Measurements from ENCODE around the gene HNF4A.
"Not testable (repeated sequence)": the region's sequence is repeated elsewhere in the genome, so short reads cannot be mapped to it uniquely, and the experiment has no call there.

The HNF4A gene

GRCh38 chr20:44460795-44461141 is 105.3 kb downstream of the HNF4A start:
- H3K36me3 Mint-ChIP-seq (ENCODE audit: low read depth) = no peaks in the 10 kb centered on the region
- DNase-seq = no peak
- H3K4me1 Mint-ChIP-seq (ENCODE audit: low read depth) = no peaks in the 10 kb centered on the region
- no peaks in the 10 kb centered on the region for H3K27me3 Mint-ChIP-seq
- H3K9me3 Mint-ChIP-seq = no peaks in the 10 kb centered on the region
- H3K27ac Mint-ChIP-seq = no peak overlapping the region
- H3K4me3 Mint-ChIP-seq = no peak overlapping the region

- no peaks in the 10 kb centered on the region for H3K36me3 Mint-ChIP-seq (ENCODE audit: low read depth)
- no peaks in the 10 kb centered on the region for H3K27me3 Mint-ChIP-seq
- H3K9me3 Mint-ChIP-seq = no peaks in the 10 kb centered on the region
- no peak overlapping the region for H3K27ac Mint-ChIP-seq
- no peak for DNase-seq
- H3K4me1 Mint-ChIP-seq (ENCODE audit: low read depth) = no peaks in the 10 kb centered on the region
- H3K4me3 Mint-ChIP-seq = no peak overlapping the region
Measured at GRCh38 chr20:44461142-44461802, 105.8 kb downstream of the HNF4A start.

- Mint-ChIP-seq H3K36me3 (ENCODE audit: low read depth) (no peaks in the 10 kb centered on the region), H3K4me1 (ENCODE audit: low read depth) (no peaks in the 10 kb centered on the region), H3K27ac (no peak overlapping the region), H3K9me3 (no peaks in the 10 kb centered on the region), H3K27me3 (no peaks in the 10 kb centered on the region), H3K4me3 (no peak overlapping the region)
- no peak for DNase-seq
Measured at GRCh38 chr20:44461803-44462174, 106.3 kb downstream of the HNF4A start.

DNA sequence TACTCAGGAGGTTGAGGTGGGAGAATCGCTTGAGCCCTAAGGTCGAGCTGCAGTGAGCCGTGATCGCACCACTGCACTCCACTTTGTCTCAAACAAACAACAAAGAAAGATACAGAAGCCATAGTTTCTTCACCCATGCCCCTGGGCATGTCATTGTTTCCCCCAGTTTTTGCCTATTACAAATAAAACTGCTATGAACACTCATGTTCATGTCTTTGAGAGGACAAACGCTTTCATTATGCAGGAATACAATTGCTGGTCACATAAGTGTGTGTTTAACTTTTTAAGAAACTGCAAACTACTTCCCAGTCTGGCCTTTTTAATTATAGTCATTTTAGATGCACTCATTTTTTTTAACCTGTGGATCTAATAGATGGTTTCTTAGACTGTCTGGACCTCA is 108.0 kb downstream of the HNF4A start:
- H3K4me1 Mint-ChIP-seq (ENCODE audit: low read depth) = no peaks in the 10 kb centered on the region
- no peak overlapping the region for H3K27ac Mint-ChIP-seq
- H3K9me3 Mint-ChIP-seq = no peaks in the 10 kb centered on the region
- H3K27me3 Mint-ChIP-seq = no peaks in the 10 kb centered on the region
- no peak overlapping the region for H3K4me3 Mint-ChIP-seq
- H3K36me3 Mint-ChIP-seq (ENCODE audit: low read depth) = no peaks in the 10 kb centered on the region
- DNase-seq = no peak

DNA sequence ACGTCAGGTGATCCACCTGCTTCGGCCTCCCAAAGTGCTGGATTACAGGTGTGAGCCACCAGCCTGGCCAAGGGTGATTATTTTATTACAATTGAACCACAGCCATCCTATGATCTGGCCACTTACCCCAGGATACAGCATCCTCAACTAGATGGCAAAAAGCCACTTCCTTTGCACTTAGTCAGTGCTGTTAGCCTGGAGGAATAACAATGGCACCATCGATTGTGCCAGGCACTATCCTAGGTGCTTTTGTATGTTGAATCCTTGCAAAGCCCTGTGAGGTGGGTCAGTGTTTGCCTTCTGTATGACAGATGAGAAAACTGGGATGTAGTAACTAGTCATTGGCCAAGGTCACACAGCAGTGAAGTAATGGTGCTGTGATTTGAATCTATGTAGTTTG is 109.0 kb downstream of the HNF4A start:
- Mint-ChIP-seq H3K27me3 (no peaks in the 10 kb centered on the region), H3K36me3 (ENCODE audit: low read depth) (no peaks in the 10 kb centered on the region), H3K4me3 (no peak overlapping the region), H3K9me3 (no peaks in the 10 kb centered on the region), H3K4me1 (ENCODE audit: low read depth) (no peaks in the 10 kb centered on the region), H3K27ac (no peak overlapping the region)
- DNase-seq = no peak

DNA sequence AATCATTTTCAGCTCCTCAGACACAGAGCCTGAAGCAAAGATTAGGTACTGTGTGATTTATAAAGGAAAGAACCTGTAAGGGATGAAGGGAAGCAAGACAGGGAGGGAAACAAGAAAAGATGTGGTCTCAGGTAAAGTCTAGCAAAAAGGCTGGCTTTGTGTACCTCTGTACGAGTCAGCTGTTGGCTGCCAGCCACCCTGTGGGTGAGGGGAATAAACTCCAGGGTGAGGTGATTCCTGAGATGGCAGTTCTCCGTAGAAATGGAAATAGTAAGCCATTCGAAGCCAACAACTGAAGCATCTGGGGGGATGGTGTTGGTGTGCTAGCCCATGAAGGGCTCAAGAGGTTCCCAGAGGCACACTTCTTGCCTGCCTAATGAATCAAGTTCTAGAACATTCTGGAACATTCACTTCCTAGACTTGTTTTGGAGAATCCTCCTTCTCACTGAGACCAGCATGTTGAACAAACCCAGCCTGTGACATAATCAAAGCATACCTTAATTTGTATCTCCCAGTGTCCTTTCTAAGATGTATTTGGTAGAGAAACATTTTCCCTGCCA is 109.6 kb downstream of the HNF4A start:
- Mint-ChIP-seq H3K27me3 (no peaks in the 10 kb centered on the region), H3K27ac (no peak overlapping the region), H3K9me3 (no peaks in the 10 kb centered on the region), H3K36me3 (ENCODE audit: low read depth) (no peaks in the 10 kb centered on the region), H3K4me3 (no peak overlapping the region), H3K4me1 (ENCODE audit: low read depth) (no peaks in the 10 kb centered on the region)
- no peak for DNase-seq

DNA sequence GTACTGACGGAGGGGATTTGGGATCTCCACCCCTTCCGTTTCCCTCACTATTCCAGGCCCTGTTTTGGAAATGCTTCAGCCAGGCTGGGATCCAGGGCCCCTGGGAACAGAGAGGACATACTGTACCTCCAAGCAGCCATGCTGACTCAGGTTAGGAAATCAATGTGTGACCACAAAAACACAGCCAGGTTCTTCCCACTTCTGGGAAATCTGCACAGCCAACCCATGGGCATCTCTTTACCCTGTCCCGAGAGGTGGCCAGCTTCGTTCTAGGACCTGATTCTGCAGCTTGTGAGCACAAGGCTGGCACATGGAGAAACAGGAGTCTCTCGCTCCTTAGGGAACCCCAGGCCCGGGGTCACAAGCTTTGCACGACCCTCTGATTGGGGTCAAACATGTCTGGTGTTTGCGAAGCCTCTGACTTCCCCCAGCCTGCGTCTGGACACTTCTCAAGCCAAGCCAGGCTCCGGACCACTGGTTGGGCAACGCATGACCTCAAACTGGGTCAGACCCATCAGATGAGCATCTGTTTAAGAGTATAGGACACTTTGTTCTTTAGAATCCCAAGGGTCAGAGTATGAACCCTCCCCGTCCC is 111.9 kb downstream of the HNF4A start:
- no peaks in the 10 kb centered on the region for H3K9me3 Mint-ChIP-seq

GRCh38 chr20:44468044-44468782 is 112.7 kb downstream of the HNF4A start:
- no peaks in the 10 kb centered on the region for H3K36me3 Mint-ChIP-seq (ENCODE audit: low read depth)
- H3K27ac Mint-ChIP-seq = no peak overlapping the region
- DNase-seq = no peak
- no peaks in the 10 kb centered on the region for H3K9me3 Mint-ChIP-seq
- no peaks in the 10 kb centered on the region for H3K27me3 Mint-ChIP-seq
- no peaks in the 10 kb centered on the region for H3K4me1 Mint-ChIP-seq (ENCODE audit: low read depth)
- no peak overlapping the region for H3K4me3 Mint-ChIP-seq

More for the DNA sequence above, 111.9 kb downstream of the HNF4A start:
- H3K4me3 Mint-ChIP-seq = no peak overlapping the region
- no peak for DNase-seq
- H3K36me3 Mint-ChIP-seq (ENCODE audit: low read depth) = no peaks in the 10 kb centered on the region
- no peaks in the 10 kb centered on the region for H3K27me3 Mint-ChIP-seq
- H3K27ac Mint-ChIP-seq = no peak overlapping the region
- H3K4me1 Mint-ChIP-seq (ENCODE audit: low read depth) = no peaks in the 10 kb centered on the region

DNA sequence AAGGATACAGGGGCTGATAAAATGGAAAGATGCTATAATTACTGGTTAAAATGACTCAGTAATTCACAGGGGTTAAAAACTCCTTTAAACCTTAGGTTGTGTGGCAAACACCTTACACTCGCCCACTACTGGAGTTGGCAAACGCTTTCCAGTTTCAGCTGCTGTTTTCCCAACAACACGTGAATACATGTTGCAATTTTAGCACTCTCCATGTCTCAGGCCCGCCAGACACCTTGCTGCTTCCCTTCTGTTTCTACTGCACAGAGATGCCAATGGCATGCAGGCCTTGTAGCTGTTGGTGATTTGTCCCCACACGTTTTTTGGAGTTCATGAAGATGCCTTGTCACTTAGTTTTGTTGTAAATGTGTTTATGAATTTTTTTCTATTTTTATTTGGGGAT is 114.8 kb downstream of the HNF4A start:
- Mint-ChIP-seq H3K4me1 (ENCODE audit: low read depth) (peaks cover 6% of the 10 kb centered on the region), H3K9me3 (no peaks in the 10 kb centered on the region), H3K27ac (no peak overlapping the region)

DNA sequence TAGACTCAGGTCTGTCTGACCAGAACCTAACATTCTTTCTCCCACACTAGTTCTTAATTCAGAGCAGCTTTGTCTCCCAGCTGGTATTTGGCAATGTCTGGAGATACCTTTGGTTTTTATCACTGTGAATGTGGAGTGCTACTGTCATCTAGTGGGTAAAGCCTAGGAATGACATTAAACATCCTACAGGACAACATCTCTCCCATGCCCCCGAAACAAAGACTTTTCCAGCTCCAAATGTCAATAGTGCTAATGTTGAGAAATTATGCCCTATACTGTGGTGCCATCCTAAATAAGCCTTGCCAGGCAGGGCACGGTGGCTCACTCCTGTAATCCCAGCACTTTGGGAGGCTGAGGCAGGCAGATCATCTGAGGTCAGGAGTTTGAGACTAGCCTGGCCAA is 116.0 kb downstream of the HNF4A start:
- Mint-ChIP-seq H3K27ac (no peak overlapping the region), H3K4me3 (no peak overlapping the region), H3K4me1 (ENCODE audit: low read depth) (peaks cover 13% of the 10 kb centered on the region), H3K9me3 (no peaks in the 10 kb centered on the region), H3K27me3 (no peaks in the 10 kb centered on the region), H3K36me3 (ENCODE audit: low read depth) (peaks cover 8% of the 10 kb centered on the region)
- DNase-seq = no peak

More for the DNA sequence above, 114.8 kb downstream of the HNF4A start:
- no peak for DNase-seq
- Mint-ChIP-seq H3K36me3 (ENCODE audit: low read depth) (no peaks in the 10 kb centered on the region), H3K4me3 (no peak overlapping the region), H3K27me3 (no peaks in the 10 kb centered on the region)

GRCh38 chr20:44472283-44472682 is 116.8 kb downstream of the HNF4A start:
- H3K27me3 Mint-ChIP-seq; DNase-seq; H3K27ac Mint-ChIP-seq; H3K36me3 Mint-ChIP-seq (ENCODE audit: low read depth); H3K9me3 Mint-ChIP-seq; H3K4me3 Mint-ChIP-seq: not testable (repeated sequence)
- peaks cover 21% of the 10 kb centered on the region for H3K4me1 Mint-ChIP-seq (ENCODE audit: low read depth)

DNA sequence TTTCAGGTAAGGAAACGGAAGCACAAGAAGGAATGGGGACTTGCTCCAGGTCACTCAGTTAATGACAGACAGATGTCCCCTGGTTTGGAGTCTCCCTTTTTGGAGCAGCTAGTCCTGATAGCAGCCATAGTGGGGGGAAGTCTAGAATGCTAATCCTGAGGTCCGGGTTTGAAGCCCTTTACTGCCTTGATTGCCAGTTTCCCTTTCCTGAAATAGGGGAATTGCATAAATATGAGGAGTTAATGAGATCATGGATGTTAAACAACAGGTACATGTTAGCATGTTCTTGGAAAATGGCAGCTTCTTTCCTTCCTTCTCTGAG is 119.8 kb downstream of the HNF4A start:
- Mint-ChIP-seq H3K9me3 (no peaks in the 10 kb centered on the region), H3K27ac (peak overlapping the region; percentile 99), H3K4me3 (peak overlapping the region; percentile 97), H3K36me3 (ENCODE audit: low read depth) (peaks cover 19% of the 10 kb centered on the region), H3K4me1 (ENCODE audit: low read depth) (peaks cover 23% of the 10 kb centered on the region), H3K27me3 (no peaks in the 10 kb centered on the region)
- DNase-seq = no peak

- H3K9me3 Mint-ChIP-seq = no peaks in the 10 kb centered on the region
- H3K4me3 Mint-ChIP-seq = peak within 1 kb of the TSS; percentile 97
- H3K27me3 Mint-ChIP-seq = no peaks in the 10 kb centered on the region
- peaks cover 25% of the 10 kb centered on the region for H3K36me3 Mint-ChIP-seq (ENCODE audit: low read depth)
- peaks cover 23% of the 10 kb centered on the region for H3K4me1 Mint-ChIP-seq (ENCODE audit: low read depth)
- H3K27ac Mint-ChIP-seq = peak within 1 kb of the TSS; percentile 99
- peak; percentile 95 for DNase-seq
Measured at GRCh38 chr20:44475694-44476560, 120.4 kb downstream of the HNF4A start, which contains the start of gene TTPAL. TSS of gene TTPAL (plus strand) at chr20:44475874. CDS start at chr20:44480000, 4,126 bp downstream.

DNA sequence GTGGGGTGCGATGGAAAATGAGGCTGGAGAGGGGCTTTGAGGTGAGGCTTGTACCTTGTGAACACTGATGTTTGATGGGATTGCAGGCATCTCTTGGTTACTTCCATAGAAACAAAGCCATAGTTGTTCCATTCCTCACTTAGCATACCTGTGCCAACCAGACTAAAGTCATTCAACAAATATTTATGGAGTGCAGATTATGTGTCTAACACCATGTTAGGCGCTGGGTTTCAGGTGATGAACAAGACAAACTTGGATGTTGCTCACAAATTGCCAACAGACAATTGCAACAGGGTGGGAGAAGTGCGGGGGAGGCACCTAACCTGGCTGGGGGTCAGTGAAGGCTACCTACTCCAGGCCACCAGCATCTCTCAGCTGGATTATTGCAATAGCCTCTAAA is 121.7 kb downstream of the HNF4A start:
- H3K27me3 Mint-ChIP-seq = no peaks in the 10 kb centered on the region
- H3K36me3 Mint-ChIP-seq (ENCODE audit: low read depth) = peaks cover 37% of the 10 kb centered on the region
- H3K27ac Mint-ChIP-seq = peak overlapping the region; percentile 99
- no peak for DNase-seq
- peaks cover 23% of the 10 kb centered on the region for H3K4me1 Mint-ChIP-seq (ENCODE audit: low read depth)
- no peaks in the 10 kb centered on the region for H3K9me3 Mint-ChIP-seq
- peak overlapping the region; percentile 97 for H3K4me3 Mint-ChIP-seq
